Measurements from ENCODE around the gene PTPN14. TPM values are rescaled to one million over a fixed set of nuclear protein-coding genes. Genes with fewer than 3 reads are reported as not detected.

Gene PTPN14
- total and polyA plus RNA-seq, 2 donors from 2014 or later = 5.1 to 87.2 TPM

DNA sequence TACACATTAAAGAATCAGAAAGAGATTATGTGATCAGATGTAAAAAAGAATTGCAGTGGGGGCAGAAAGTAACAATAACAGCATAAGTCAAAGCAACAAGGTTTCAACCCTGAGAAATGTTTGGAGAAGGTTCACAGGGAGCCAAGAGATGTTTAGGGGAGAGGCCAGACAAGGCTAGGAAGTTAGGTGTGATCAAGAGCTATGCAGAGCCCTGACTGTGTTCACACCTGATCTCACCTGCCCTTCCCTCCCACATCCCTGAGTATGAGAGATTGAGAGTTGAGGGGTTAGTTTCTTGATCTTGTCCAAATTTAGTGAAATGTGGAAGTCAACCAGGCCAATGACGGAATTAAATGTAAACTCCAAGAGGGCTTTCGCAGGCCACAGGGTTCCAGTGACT is 10.2 kb downstream of the PTPN14 start:
- H3K36me3 ChIP-seq (ENCODE audit: control insufficient read depth in 2 of 3, insufficient read depth in 3 of 3, low read length in 3 of 3) = no peaks in the 10 kb centered on the region
- H3K4me3 ChIP-seq (ENCODE audit: low read length in 3 of 3) = no peak overlapping the region
- H3K4me1 ChIP-seq (ENCODE audit: control insufficient read depth in 2 of 3, insufficient read depth in 2 of 3, low read depth in 1 of 3, low read length in 3 of 3) = peaks cover 0 to 19% (median 6%) of the 10 kb centered on the region in 3 donors
- H3K27ac ChIP-seq (ENCODE audit: low read depth in 2 of 2, low read length in 2 of 2) = no peak overlapping the region
- H3K9me3 ChIP-seq (ENCODE audit: control insufficient read depth in 2 of 3, insufficient read depth in 1 of 3, low read length in 3 of 3) = no peaks in the 10 kb centered on the region
- no peaks in the 10 kb centered on the region for H3K27me3 ChIP-seq (ENCODE audit: control insufficient read depth, insufficient read depth, low read length)
- intact Hi-C loops (cut with DNase I) = no loop called here
- DNase-seq = no peak
- FAIRE-seq = no peak
- TF ChIP-seq, protein P1, sequence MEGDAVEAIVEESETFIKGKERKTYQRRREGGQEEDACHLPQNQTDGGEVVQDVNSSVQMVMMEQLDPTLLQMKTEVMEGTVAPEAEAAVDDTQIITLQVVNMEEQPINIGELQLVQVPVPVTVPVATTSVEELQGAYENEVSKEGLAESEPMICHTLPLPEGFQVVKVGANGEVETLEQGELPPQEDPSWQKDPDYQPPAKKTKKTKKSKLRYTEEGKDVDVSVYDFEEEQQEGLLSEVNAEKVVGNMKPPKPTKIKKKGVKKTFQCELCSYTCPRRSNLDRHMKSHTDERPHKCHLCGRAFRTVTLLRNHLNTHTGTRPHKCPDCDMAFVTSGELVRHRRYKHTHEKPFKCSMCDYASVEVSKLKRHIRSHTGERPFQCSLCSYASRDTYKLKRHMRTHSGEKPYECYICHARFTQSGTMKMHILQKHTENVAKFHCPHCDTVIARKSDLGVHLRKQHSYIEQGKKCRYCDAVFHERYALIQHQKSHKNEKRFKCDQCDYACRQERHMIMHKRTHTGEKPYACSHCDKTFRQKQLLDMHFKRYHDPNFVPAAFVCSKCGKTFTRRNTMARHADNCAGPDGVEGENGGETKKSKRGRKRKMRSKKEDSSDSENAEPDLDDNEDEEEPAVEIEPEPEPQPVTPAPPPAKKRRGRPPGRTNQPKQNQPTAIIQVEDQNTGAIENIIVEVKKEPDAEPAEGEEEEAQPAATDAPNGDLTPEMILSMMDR (IDR thresholded peaks at IDR 0.05; ENCODE audit: borderline replicate concordance, extremely low read depth, insufficient read depth) = no peak
- H3K9ac ChIP-seq (ENCODE audit: low read length in 3 of 3) = no peak overlapping the region

DNA sequence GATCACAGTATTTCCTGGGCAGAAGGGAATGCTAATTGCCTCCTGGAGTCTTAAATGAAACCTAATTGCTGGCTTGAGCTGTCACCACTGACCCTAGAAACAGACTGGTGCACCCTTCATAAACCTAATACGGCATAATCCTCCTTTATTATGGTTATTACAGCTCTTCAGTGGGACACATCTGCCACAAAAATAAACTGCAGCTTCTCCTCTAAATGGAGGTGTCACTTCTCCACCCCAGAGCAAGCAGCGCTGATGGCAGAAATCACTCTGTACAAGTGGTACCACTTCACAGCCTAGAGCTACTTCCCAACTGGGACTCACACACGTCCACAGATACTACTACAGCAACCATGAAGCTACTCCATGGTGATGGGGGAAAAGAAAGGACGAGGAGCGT is 11.1 kb downstream of the PTPN14 start:
- Histone ChIP-seq H3K36me3 (ENCODE audit: control insufficient read depth in 2 of 3, insufficient read depth in 3 of 3, low read length in 3 of 3) (no peaks in the 10 kb centered on the region), H3K9me3 (ENCODE audit: control insufficient read depth in 2 of 3, insufficient read depth in 1 of 3, low read length in 3 of 3) (no peaks in the 10 kb centered on the region), H3K27ac (ENCODE audit: low read depth in 2 of 2, low read length in 2 of 2) (no peak overlapping the region), H3K4me1 (ENCODE audit: control insufficient read depth in 2 of 3, insufficient read depth in 2 of 3, low read depth in 1 of 3, low read length in 3 of 3) (peaks cover 0 to 11% (median 6%) of the 10 kb centered on the region in 3 donors), H3K4me3 (ENCODE audit: low read length in 3 of 3) (no peak overlapping the region), H3K9ac (ENCODE audit: low read length in 3 of 3) (no peak overlapping the region), H3K27me3 (ENCODE audit: control insufficient read depth, insufficient read depth, low read length) (no peaks in the 10 kb centered on the region)
- TF ChIP-seq, protein P1 (IDR thresholded peaks at IDR 0.05; ENCODE audit: borderline replicate concordance, extremely low read depth, insufficient read depth) = no peak
- DNase-seq (no peak), FAIRE-seq (no peak)
- intact Hi-C loops (cut with DNase I) = no loop called here

DNA sequence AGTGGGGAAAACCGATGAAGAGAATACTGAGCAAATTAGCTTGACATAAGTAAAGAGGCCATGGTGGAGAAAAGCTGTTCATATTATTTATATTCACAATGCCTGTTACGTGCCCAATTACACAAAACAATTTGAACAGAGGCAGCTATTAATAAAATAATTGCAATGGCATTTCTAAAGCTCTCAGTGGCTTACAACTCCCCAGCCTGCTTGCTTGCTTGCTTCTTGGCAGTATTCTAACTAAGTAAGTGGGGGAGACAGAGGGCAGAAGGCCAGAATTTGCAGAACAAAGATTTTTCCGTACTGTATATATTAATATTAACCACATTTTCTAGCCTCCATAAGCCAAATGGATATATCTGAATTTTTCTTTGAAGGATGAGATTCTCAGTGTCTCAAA is 12.9 kb downstream of the PTPN14 start:
- Histone ChIP-seq H3K9me3 (ENCODE audit: control insufficient read depth in 2 of 3, insufficient read depth in 1 of 3, low read length in 3 of 3) (no peaks in the 10 kb centered on the region), H3K4me3 (ENCODE audit: low read length in 3 of 3) (no peak overlapping the region), H3K9ac (ENCODE audit: low read length in 3 of 3) (no peak overlapping the region), H3K27ac (ENCODE audit: low read depth in 2 of 2, low read length in 2 of 2) (no peak overlapping the region), H3K27me3 (ENCODE audit: control insufficient read depth, insufficient read depth, low read length) (no peaks in the 10 kb centered on the region), H3K36me3 (ENCODE audit: control insufficient read depth in 2 of 3, insufficient read depth in 3 of 3, low read length in 3 of 3) (no peaks in the 10 kb centered on the region), H3K4me1 (ENCODE audit: control insufficient read depth in 2 of 3, insufficient read depth in 2 of 3, low read depth in 1 of 3, low read length in 3 of 3) (peaks cover 0 to 10% (median 6%) of the 10 kb centered on the region in 3 donors)
- no peak for DNase-seq
- TF ChIP-seq, protein P1 (IDR thresholded peaks at IDR 0.05; ENCODE audit: borderline replicate concordance, extremely low read depth, insufficient read depth) = no peak
- no peak for FAIRE-seq
- intact Hi-C loops (cut with DNase I) = no loop called here

DNA sequence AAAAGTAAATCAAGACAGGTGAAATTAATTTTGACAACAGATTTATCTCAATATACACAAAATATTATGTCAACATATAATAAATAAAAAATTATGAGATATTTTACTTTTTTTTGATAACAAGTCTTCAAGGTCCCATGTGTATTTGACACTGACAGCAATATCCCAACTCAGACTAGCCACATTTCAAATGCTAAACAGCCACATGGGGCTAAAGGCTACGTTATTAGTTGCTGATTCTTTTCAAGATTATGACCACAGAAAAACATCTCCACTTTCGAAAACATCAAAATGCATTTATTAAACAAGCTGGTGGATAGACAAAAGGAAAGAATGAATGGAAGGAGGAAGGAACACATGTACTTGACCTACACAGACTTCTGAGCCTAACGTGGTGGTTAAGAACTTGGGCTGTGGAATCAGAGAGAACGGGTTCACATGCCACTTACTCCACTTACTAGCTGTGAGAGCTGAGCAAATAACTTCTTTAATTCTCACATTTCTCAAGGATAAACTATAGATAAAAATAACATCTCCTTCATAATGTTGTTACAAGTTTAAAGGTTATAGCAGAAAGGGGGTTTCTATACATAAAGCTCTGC is 13.4 kb downstream of the PTPN14 start:
- Histone ChIP-seq H3K4me1 (ENCODE audit: control insufficient read depth in 2 of 3, insufficient read depth in 2 of 3, low read depth in 1 of 3, low read length in 3 of 3) (peaks cover 0 to 10% (median 6%) of the 10 kb centered on the region in 3 donors), H3K9ac (ENCODE audit: low read length in 3 of 3) (no peak overlapping the region), H3K36me3 (ENCODE audit: control insufficient read depth in 2 of 3, insufficient read depth in 3 of 3, low read length in 3 of 3) (no peaks in the 10 kb centered on the region), H3K27ac (ENCODE audit: low read depth in 2 of 2, low read length in 2 of 2) (no peak overlapping the region), H3K27me3 (ENCODE audit: control insufficient read depth, insufficient read depth, low read length) (no peaks in the 10 kb centered on the region), H3K4me3 (ENCODE audit: low read length in 3 of 3) (no peak overlapping the region), H3K9me3 (ENCODE audit: control insufficient read depth in 2 of 3, insufficient read depth in 1 of 3, low read length in 3 of 3) (no peaks in the 10 kb centered on the region)
- intact Hi-C loops (cut with DNase I) = no loop called here
- DNase-seq (no peak), FAIRE-seq (no peak)
- TF ChIP-seq, protein P1 (IDR thresholded peaks at IDR 0.05; ENCODE audit: borderline replicate concordance, extremely low read depth, insufficient read depth) = no peak

Measured in kidney (tissue), 14 donors.